ENCODE measurements around the gene RNF149. TPM values are rescaled to one million over a fixed set of nuclear protein-coding genes. Genes with fewer than 3 reads are reported as not detected.

The RNF149 gene
- total RNA-seq, 1 donor from 2014 or later = 48.3 TPM

DNA sequence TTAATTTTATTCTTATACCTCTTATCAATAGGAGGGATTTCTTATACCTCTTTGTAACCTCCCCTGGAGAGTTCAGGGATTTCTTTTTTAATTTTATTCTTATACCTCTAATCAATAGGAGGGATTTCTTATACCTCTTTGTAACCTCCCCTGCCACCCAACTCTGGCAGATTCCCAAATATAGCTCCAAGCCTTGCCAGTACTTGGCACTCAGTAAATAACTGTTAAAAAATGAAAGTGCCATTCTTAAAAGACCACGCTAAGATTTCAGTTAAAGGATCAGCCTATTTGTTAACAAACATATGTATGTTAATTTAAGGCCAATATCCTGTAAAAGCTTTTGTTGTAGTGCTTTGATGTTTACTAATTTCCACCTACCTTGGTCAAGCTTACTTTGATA, 4.8 kb downstream of the RNF149 start:
- TF ChIP-seq, protein P1, sequence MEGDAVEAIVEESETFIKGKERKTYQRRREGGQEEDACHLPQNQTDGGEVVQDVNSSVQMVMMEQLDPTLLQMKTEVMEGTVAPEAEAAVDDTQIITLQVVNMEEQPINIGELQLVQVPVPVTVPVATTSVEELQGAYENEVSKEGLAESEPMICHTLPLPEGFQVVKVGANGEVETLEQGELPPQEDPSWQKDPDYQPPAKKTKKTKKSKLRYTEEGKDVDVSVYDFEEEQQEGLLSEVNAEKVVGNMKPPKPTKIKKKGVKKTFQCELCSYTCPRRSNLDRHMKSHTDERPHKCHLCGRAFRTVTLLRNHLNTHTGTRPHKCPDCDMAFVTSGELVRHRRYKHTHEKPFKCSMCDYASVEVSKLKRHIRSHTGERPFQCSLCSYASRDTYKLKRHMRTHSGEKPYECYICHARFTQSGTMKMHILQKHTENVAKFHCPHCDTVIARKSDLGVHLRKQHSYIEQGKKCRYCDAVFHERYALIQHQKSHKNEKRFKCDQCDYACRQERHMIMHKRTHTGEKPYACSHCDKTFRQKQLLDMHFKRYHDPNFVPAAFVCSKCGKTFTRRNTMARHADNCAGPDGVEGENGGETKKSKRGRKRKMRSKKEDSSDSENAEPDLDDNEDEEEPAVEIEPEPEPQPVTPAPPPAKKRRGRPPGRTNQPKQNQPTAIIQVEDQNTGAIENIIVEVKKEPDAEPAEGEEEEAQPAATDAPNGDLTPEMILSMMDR (IDR thresholded peaks at IDR 0.05) = no peak
- ATAC-seq (ENCODE audit: low read depth) (no peak), DNase-seq (no peak)
- Mint-ChIP-seq H3K9me3 (no peaks in the 10 kb centered on the region), H3K36me3 (ENCODE audit: low read depth) (peaks cover 33% of the 10 kb centered on the region), H3K4me1 (peaks cover 62% of the 10 kb centered on the region), H3K4me3 (no peak overlapping the region), H3K27ac (no peak overlapping the region), H3K27me3 (no peaks in the 10 kb centered on the region)
- ChIA-PET POLR2A (interaction anchor here (0.7 kb wide), 1 partner anchor 192 kb away, joined by 5 read pairs; no protein-coding TSS in a partner anchor), CTCF (no interaction called here)
- intact Hi-C loops (cut with micrococcal nuclease) = loop anchor here (10.0 kb wide), 1 partner anchor 909 kb away; no protein-coding TSS in a partner anchor

DNA sequence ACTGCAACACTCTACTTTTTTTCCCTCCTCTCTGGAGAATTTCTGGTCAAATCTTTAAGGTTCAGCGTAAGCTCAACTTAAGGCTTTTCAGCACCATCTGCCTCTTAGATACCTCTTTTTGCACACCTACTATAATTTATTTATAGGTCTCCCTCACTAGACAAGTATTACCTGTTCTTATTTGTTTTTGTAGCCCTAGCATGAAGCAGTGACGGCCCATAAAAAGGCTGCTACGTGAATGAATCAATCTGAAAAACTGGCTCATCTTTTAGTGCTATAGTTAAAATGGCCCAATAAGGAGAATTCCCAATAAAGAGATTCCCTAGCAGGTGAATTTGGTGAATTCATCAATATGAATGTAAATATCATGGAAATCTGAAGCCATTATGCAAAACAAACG, 6.5 kb downstream of the RNF149 start:
- Mint-ChIP-seq H3K27ac (no peak overlapping the region), H3K36me3 (ENCODE audit: low read depth) (peaks cover 35% of the 10 kb centered on the region), H3K27me3 (no peaks in the 10 kb centered on the region), H3K9me3 (no peaks in the 10 kb centered on the region), H3K4me1 (peaks cover 60% of the 10 kb centered on the region), H3K4me3 (no peak overlapping the region)
- intact Hi-C loops (cut with micrococcal nuclease) = loop anchor here (10.0 kb wide), 1 partner anchor 907 kb away; no protein-coding TSS in a partner anchor
- TF ChIP-seq, protein P1 (IDR thresholded peaks at IDR 0.05) = no peak
- ATAC-seq (ENCODE audit: low read depth) (no peak), DNase-seq (no peak)
- ChIA-PET POLR2A (interaction anchor here (0.6 to 1.8 kb wide), 2 partner anchors 47 to 49 kb away, joined by 3 to 7 read pairs; partner anchors contain the start of gene CNOT11), CTCF (no interaction called here)

DNA sequence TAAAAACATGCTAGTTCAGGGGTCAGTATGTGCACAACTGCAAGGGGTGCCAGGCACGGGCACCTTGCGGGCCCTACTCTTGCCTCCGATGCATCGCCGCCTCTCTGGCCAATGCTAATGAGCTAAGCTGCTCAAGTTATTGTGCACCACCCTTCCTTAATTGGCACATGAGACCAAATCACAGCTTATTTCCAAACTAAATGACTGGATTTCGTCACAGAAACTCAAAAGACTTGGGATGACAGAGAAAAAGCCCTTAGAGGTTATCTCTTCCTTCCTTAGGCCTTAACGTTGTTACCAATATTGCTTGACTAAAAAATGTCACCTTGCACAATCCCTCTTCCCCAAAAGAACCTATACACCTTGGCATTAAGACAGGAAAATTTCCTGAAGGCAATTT, 7.7 kb downstream of the RNF149 start:
- ChIA-PET POLR2A (no interaction called here), CTCF (no interaction called here)
- H3K4me3 Mint-ChIP-seq = no peak overlapping the region
- no peaks in the 10 kb centered on the region for H3K27me3 Mint-ChIP-seq
- H3K4me1 Mint-ChIP-seq = peaks cover 55% of the 10 kb centered on the region
- H3K27ac Mint-ChIP-seq = no peak overlapping the region
- no peaks in the 10 kb centered on the region for H3K9me3 Mint-ChIP-seq
- ATAC-seq (ENCODE audit: low read depth) (no peak), DNase-seq (no peak)
- peaks cover 34% of the 10 kb centered on the region for H3K36me3 Mint-ChIP-seq (ENCODE audit: low read depth)
- TF ChIP-seq, protein P1 (IDR thresholded peaks at IDR 0.05) = no peak
- intact Hi-C loops (cut with micrococcal nuclease) = loop anchor here (10.0 kb wide), 1 partner anchor 906 kb away; no protein-coding TSS in a partner anchor

DNA sequence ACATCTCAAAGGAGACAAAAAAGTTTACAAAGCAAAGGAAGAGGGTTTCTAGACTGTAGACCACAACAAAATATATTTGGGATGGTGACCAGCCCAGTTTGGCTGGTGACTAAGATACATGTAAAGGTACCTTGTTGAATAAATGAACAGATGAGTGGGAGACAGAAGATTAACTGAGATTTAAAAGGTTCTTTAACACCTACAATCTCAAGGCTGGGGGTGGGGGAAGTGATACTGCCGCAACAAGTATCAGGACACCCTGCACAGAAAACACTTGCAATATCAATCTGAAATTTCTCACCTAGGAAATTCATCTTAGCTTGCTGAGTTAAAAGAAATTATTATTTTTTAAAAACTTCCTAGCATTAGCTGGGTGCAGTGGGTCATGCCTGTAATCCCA, 8.3 kb downstream of the RNF149 start:
- POLR2A ChIA-PET = interaction anchor here (1.1 kb wide), 1 partner anchor 26 kb away, joined by 3 read pairs; no protein-coding TSS in a partner anchor
- CTCF ChIA-PET = no interaction called here
- Mint-ChIP-seq H3K27ac (peak overlapping the region; percentile 33), H3K4me1 (peaks cover 48% of the 10 kb centered on the region), H3K36me3 (ENCODE audit: low read depth) (peaks cover 30% of the 10 kb centered on the region), H3K27me3 (no peaks in the 10 kb centered on the region), H3K9me3 (no peaks in the 10 kb centered on the region), H3K4me3 (no peak overlapping the region)
- TF ChIP-seq, protein P1 (IDR thresholded peaks at IDR 0.05) = no peak
- ATAC-seq (ENCODE audit: low read depth) (no peak), DNase-seq (no peak)
- intact Hi-C loops (cut with micrococcal nuclease) = loop anchor here (10.0 kb wide), 1 partner anchor 905 kb away; no protein-coding TSS in a partner anchor

DNA sequence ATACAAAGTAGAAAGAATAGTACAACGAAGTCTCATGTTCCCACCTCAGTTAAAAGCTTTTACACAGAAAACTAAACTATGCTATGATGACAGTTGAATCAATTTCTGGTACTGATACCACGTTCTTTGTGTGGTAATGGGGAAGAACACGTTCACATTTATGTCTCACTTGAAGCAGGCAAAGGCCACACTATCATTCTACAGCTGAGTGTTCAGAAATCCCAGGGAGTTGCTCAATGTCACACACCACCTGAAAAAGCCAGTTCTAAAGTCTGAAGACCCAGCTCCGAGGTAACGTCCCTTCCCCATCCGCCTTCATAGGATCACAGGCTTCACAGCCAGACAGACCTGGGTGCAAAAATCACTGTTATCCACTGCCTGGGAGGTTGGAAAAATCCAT, 8.9 kb downstream of the RNF149 start:
- POLR2A ChIA-PET = interaction anchor here (1.1 kb wide), 1 partner anchor 26 kb away, joined by 3 read pairs; no protein-coding TSS in a partner anchor
- no peak for ATAC-seq (ENCODE audit: low read depth)

More for the DNA sequence above, 8.9 kb downstream of the RNF149 start:
- Mint-ChIP-seq H3K4me1 (peaks cover 45% of the 10 kb centered on the region), H3K4me3 (no peak overlapping the region), H3K36me3 (ENCODE audit: low read depth) (peaks cover 33% of the 10 kb centered on the region), H3K27ac (peak overlapping the region; percentile 33), H3K27me3 (no peaks in the 10 kb centered on the region), H3K9me3 (no peaks in the 10 kb centered on the region)
- CTCF ChIA-PET = no interaction called here
- TF ChIP-seq, protein P1 (IDR thresholded peaks at IDR 0.05) = no peak
- DNase-seq = no peak
- intact Hi-C loops (cut with micrococcal nuclease) = loop anchor here (10.0 kb wide), 1 partner anchor 905 kb away; no protein-coding TSS in a partner anchor

Data from activated B cell treated with CpG ODN at 0.5 μM for 24 hours (primary cell).